OCI-LY3 (cell line): Measurements from ENCODE around the gene TRPT1.

Experiments used
- EZH2phosphoT487 ChIP-seq: fragments of 200-600 bp; shearing (Covaris generic); IDR thresholded peaks from 2 replicates; pipeline ENCODE4 v1.6.1; 2018; ENCODE audit warnings: antibody characterized with exemption, mixed run types, low read depth
- TF ChIP-seq, protein P1 (sequence below): fragments of 200-600, 300-600 bp; sonication (generic); IDR thresholded peaks from 2 replicates; pipeline ENCODE4 v1.5.1; 2014; ENCODE audit warnings: antibody characterized with exemption, low read length, low read depth

DNA sequence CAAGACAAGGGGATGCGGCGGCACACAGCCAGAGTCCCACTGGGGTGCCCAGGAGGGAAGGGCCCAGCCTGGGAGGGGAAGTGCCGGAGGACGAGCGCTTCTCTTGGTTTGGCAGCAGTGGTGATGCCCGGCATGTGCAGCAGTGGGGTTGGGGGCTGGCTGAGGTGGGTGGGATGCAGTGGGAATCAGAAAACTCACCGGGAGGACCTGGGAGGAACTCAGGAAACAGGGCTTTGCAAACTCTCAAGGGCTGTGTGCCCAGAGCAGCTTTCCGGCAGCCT lies 16.5 kb downstream of the TRPT1 start:
- TF ChIP-seq, protein P1, sequence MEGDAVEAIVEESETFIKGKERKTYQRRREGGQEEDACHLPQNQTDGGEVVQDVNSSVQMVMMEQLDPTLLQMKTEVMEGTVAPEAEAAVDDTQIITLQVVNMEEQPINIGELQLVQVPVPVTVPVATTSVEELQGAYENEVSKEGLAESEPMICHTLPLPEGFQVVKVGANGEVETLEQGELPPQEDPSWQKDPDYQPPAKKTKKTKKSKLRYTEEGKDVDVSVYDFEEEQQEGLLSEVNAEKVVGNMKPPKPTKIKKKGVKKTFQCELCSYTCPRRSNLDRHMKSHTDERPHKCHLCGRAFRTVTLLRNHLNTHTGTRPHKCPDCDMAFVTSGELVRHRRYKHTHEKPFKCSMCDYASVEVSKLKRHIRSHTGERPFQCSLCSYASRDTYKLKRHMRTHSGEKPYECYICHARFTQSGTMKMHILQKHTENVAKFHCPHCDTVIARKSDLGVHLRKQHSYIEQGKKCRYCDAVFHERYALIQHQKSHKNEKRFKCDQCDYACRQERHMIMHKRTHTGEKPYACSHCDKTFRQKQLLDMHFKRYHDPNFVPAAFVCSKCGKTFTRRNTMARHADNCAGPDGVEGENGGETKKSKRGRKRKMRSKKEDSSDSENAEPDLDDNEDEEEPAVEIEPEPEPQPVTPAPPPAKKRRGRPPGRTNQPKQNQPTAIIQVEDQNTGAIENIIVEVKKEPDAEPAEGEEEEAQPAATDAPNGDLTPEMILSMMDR: no peak
- no peak for TF ChIP-seq EZH2phosphoT487
